GDM1 (cell line): Measurements from ENCODE around the gene CCNY.
A peak's percentile ranks its signal among the peaks of the same experiment; 100 is the strongest.

ENCODE experiments used
- DNase-seq: peaks from one replicate; lab custom pipeline; 2025; lab: John Stamatoyannopoulos, UW

The CCNY gene

DNA sequence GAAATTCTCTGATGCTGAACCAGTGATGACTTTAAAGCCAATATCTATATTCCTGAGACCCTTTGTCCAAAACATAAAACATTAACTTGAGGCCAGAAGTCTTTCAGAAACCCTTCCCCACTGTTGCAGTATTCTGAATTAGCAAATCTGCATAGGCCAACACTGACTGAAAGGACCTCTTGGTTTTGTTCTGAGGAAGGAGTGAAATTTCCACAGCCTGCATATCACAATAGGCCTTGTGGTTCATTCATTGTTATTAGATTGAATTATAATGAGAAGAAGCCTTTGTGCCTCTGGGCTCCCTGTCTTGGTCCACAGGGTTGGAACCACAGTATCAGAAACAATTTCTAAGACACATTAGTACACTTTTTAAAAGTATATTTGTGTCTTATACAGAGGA, 90.3 kb downstream of the CCNY start:
- DNase-seq = no peak

DNA sequence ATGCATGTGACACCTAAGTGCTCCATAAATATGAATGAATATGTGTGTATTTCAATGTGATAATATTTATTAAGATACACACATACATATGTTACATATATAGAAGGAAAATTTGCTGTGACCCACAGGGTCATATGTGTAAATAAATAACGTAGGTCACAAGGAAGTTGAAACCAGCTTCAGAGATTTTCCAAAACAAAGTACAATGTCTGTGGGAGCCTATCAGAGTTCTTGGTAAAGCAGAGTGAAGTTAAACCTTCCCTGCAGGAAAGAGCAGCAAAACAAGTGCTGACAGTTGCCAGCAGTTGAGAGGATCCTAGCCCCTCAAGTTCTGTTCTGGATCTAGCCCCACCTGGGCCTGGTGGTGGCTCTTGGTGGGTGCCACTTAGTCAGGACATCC, 91.2 kb downstream of the CCNY start:
- no peak for DNase-seq

DNA sequence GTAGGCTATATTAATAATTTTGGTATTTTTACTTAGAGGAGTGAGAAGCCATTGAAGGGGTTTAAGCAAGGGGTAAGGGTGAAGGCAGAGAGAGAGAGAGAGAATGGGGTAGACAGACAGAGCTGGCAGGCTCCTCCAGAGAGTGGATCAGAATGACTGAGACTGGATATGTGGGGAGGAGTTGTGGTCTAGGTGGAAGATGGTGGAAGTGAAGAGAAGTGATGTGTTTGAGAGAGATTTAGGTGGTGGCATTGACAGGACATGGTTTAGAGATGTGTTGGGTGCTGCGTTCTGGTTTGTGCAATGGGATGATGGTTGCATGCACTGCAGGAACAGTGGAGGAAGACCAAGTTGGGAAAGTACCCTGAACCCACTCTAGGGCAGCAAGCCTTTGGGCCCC, 92.2 kb downstream of the CCNY start:
- DNase-seq = no peak

DNA sequence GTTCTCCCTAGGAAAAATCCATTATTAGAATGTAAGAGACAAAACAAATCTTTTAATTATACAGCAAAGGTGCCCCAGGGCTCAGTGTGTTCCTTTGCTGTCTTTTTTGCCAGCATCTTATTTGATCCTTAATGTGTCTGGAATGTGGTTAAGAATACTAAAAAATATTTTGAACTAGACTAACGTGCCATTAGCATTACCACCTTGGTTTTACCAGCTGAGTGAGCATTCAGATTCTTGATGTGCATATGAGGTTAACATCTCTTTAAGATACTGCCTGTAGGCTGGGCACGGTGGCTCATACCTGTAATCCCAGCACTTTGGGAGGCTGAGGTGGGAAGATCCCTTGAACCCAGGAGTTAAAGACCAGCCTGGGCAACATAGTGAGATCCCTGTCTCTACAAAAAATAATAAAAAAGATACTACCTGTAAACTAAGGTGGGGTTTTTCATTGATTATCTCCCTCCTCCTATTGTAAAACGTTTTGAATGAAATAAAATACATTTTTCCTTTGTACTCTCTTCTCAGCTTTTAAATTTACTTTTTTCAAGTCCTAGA, 96.6 kb downstream of the CCNY start:
- no peak for DNase-seq

DNA sequence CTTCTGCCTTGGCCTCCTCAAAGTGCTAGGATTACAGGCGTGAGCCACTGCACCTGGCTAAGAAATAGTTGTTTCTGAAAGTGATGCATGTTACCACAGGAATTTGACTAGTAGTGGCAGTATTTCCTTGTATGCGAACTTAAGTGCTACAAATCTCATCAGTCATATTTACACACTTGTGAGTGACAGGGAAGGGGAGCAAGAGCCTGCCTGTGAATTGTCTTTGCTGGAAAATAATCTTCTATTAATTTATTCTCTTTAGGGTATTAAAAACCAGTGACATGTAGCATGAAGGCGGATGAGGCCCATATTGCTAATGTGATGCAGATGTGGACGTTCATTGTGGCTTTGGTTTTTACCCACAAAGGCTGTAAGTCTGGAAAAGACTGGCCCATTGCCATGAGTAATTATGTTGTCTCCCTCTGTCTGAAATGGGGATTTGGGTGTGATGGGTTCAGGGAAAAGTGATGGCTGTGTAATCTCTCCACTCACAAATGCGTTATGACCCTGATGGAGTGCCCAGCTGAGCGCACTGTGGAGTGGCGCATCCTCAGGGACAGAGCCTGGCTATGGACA, 97.6 kb downstream of the CCNY start:
- DNase-seq = no peak

DNA sequence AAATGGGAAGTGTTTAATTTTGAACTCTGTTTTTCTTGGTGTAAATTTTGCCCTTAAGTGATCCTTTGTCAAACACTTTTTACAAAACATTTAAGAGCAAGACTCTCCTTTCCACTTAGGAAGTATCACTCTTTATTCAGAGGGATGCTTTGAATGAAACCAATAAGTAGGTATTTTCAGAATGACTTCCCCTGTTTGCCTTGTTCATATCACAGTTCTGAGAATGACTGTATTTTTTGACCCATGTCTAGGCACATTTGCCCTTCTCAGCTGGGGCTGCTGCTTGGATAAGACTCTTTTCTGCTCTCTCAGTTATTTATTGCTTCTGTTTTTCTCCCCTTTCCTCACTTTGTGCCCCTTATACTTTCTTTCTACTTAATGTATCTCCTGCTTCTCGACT, 98.2 kb downstream of the CCNY start:
- DNase-seq = no peak

DNA sequence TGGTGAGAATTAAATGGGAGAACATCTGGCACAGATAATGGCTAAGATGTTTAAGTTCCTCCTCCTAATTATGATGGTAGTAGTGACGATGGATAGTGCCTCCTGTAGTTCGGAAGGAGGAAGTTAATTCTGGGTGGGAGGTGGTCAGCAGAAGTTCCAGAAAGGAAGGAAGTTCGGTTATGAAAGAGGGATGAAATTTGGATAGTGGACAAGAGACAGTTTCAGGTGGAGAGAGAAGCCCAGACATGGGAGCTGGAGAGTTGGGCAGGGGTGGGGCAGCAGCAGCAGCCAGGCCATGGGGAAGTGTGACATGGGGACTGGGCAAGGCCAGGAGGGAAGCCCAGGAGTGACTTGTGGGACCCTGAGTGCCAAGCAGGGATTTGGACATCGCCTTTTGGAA, 99.5 kb downstream of the CCNY start:
- no peak for DNase-seq

DNA sequence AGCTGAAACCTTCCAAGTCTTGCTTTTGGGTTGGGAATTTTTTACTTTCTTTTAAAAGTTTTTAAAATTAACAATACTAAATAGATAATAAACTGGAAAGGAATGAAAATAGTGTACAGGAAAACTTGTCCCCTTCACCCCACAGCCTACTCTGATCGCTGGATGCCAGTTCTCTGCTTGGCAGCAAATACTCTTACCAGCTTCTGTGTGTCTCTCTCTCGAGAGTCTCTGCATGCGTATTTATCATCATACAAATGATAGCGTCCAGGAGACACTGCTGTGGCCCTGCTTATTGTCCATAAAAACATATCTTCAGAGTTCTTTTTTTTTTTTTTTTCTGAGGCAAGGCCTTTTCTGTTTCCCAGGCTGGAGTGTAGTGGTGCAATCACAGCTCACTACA, 101.5 kb downstream of the CCNY start:
- DNase-seq = no peak

DNA sequence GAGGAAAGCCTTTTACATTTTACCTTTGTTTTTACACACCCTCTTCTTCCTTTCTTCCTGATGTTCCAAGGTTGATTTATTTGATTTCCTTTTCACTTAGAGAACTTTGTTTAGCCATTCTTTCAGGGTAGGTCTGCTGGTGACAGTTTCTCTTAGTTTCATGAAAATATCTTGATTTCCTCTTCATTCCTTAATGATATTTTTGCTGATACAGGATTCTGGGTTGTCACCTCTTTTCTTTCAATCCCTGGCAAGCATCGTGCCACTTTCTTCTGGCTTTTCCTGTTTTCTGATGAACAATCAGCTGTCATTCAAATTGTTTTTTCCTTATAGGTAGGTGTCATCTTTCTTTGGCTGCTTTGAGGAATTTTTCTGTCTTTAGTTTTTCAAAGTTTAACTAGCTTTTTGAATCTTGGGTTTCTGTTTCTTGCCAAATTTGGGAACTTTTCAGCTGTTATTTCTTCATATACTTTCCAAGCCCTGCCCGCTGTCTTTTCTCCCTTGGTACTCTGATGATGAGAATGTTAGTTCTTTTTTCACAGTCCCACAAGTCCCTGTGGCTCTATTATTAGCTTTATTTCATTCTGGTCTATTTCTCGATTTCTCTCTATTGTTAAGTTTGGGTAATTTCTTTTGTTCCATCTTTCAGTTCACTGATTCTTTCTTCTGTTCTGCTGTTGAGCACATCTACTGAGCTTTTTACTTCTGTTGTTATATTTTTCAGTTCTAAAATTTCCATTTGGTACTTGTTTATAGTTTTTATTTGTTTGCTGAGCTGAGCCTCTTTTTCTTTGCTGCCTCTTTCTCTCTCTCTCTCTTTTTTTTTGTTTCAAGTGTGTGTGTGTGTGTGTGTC, 102.6 kb downstream of the CCNY start:
- DNase-seq = no peak

DNA sequence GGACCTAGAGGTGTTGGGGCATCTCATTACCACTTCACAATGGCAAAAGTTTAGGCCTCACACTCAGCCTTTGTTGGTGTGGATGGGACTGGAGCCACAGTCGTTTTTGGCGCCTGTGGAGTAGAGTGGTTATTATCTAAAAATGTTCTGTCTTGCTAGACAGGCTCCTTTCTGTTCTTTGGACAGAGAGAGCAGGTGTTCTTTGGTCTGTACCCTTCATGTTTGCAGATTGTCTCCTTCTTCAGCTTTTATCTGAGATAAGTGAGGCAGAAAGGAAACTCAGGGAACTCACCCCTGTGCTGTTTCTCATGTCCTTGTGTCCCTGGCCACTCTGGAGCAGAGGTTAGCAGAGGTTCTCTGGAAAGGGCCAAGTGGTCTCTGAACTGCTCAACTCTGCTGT, 103.7 kb downstream of the CCNY start:
- DNase-seq = no peak

DNA sequence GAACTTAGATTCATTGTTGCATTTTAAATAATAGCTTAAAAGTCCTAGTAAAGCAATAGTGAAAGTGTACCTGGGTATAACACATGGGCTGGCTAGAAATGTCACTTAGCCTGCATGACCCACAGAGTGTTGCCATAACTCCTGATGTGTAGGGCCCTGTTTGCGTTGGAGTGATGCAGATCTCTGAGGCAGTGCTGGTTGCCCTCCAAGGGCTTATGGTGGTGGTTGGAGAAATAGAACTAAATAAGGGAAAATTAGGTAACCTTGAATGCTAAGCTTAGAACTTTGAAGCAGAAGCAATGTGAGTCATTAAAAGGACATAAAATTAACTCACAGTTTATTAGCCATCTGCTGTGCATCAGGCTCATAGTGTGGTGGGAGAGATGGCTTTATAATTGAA, 105.7 kb downstream of the CCNY start:
- no peak for DNase-seq

DNA sequence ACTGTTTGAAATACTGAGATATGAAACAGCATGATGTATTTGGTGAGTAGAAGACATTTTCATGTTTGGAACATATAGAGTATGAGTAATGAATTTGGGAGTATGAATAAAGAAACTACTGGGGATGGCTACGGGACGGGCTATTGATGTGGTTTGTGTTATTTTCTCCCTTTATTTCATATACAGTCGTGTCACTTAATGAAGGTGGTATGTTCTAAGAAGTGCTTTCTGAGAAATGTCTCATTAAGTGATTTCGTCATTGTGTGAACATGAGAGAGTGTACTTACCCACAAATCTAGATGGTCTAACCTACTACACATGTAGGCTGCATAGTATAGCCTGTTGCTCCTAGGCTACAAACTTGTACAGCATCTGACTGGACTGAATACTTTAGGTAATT, 106.3 kb downstream of the CCNY start:
- no peak for DNase-seq

DNA sequence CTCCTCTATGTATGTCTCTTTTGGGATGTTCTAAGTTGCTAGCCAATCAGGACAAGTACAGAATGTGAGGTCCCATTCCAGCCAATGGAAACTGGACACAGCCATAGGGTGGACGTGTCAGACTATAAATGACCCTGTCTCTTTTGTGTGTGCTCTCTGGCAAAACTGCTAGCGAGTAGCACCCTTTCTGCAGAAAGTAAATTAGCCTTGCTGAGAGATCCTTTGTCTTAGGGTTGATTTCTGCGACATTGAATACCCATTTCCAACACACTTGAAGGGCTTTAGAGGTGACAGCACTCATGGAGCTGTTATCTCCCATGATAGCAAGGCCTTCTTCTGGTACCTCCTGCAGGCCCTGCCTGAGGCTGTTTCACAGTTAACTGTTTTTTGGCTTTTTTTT, 107.5 kb downstream of the CCNY start:
- no peak for DNase-seq

DNA sequence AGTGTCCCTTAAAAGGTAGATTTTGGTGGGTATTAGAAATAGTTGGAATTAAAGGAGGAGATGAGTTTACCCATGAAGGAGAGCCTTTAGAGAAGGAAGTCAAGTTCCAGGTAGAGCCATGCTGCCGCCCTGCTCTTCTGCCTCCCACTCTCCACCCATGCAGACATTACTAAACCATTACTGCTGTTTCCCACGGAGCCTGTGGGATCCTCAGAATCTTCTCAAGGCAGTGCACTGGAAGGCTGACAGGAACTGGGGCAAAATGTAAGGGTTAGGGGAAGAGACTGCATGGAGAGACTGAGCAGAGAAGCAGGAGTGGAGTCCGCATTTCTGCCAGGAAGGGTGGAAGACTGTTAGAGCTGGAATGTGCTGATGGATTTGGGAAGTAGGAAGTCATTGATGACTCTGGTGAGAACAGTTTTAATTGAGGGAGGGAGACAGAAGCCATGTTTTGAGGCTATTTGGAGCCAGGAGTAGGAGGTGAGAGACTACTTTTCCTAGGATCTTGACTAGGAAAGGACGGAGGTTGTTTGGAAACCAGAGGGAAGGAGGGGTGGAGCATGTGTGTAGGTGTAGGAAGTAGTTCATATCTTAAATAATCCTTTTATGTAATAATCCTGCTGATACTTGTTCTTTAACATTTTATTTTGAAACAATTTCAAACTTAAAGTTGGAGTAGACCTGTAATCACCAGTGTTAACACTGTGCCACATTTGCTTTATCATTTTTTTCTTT, 109.0 kb downstream of the CCNY start:
- DNase-seq = no peak

DNA sequence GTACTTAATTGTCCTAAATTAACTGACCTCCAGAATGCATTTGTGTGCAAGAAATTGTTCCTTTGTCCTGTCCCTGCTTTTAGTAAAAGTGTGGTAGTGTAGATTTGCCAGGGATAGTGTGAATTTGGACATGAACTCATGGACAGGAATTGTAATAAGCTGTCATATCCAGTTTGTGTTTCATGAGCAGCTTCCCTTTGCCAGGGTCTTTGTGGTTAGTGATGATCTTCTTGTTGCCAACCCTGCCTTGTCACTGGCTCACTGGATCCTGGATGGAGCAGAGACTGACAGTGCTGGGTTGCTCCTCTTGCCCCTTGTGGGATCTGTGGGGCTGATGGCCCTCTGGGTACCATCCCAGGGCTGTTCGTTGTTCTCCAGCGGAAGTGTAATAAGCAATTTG, 110.1 kb downstream of the CCNY start:
- no peak for DNase-seq

DNA sequence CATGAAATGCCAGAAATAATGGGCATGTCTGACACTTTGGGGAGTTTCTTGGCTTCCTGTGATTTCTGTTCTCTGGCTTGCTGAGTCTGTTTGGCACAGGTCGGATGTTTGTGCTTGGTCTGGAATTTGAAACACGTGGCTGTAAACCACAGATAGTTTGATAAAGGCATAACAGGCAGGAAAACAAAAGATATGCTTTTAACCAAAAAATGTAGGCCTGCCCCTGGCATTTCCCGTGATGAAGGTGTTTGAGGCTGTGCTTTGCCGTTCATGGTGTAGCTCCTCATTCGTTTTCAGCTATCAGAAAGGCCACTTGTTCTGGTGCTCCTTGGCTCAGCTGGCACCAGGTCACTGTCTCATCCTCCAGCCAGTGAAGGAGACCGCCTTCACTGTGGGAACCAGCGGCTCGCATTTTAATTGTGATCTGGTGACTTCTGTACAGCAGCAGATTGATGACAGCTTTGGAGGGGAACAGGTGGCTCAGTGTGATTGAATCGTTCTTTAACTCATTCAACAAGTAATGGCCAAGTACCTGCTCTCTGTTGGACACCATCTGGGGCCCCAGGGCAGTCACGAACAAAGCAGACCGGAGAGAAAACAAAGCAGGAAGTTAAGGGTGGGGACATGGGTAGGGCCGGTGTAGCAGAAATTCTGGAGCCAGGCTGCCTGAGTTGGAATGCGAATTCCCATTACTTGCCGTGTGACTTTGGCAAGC, 111.5 kb downstream of the CCNY start:
- DNase-seq = no peak

DNA sequence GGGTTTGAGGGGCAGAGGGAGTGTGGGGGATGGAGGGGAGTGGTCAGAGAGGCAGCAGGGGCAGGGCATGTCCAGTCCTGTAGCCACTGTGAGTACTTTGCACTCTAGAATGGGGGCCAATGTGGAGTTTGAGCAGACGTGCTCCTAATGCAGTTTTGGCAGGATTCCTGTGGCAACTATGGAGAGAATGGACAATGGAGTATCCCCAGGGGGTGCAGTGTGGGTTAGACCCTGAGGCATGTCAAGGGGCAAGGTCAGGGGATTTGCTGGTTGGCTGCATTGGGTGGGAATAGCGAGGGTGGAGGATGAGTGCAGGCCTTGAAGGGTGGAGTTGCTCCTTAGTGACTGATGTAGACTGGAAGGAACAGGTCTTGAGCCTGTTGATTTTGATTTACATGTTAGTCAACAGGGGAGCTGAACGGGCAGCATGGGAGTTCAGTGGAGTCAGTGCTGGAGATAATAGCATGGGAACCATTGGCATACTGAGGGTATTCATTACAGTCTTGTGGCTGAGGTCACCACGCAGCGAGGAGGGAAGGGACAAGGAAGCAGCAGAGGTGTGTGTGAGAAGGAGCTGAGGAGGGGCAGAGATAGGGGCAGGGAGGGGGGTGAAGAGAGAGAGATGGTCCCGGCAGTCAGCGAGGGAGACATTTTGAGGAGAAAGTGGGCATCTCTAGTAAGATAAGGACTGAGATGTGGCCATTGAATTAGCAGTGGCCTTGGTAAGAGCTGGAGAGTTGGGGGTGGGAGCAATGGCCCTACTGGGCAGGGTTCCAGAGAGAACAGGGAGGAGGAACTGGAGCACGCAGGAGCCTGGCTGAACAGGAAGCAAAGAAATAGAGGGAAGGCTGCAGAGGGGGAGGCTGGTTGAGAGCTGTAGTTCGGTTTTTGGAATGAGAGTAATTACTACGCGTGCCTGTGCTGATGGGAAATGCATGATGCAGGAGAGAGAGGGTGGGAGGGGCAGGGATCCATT, 112.7 kb downstream of the CCNY start:
- DNase-seq = peak; percentile 37

DNA sequence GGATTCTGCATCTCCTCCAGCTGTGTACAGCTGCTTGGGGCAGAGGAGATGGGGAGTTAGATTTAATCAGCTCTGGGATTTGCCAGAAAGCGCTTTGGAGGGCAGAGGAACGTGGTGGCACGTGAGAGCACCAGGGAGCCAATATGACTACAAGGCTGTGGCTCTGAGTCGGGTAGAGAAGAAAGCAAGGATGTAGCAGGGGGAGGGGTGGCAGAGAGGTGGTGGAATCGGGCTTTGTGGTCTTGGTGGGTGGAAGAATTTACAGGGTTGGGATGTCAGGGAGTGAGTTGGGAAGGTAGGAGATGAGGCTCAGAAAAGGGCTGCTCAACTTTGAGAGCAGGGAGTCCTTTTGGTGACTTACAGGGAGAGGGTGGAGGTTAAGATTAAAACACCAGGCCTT, 113.6 kb downstream of the CCNY start:
- no peak for DNase-seq

DNA sequence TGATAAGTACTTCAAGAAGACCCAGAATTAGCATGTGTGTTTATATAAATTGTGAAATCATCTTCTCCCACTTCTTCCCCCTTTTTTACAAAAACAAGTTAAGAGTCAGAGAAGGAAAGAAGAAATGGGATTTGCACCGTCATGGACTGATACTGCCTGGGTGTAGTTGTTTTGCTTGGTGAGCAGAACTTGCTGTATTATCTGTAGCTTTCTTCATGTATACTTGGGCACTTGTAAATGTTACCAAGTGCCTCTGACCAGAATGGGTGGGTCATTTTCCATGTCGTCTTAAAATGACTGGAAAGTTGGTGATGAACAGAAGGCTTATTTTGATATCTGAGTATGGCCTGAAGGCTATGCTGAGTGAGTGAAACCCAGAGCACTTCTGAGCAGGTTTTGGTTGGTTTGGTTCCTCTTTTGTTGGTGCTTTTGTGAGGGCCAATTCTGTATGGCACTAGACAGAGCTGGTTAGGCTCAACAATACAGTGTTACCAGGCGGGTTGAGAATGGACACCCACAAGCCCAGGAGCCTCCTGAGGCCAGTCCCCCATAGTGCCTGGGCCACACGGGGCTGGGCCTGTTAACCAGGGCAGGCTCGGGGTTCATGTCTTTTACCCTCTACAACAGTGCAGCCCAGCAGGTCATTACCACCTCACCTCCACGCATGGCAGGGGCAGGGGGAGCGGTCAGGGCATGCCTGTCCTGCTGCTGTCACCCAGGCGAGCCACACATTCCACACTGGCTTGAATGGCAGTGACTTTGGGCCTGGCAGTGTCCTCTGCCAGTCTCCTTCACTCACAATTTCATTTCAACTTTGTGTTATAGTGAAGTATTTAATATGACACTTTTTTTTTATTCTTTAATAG, 115.1 kb downstream of the CCNY start:
- DNase-seq = peak; percentile 31

DNA sequence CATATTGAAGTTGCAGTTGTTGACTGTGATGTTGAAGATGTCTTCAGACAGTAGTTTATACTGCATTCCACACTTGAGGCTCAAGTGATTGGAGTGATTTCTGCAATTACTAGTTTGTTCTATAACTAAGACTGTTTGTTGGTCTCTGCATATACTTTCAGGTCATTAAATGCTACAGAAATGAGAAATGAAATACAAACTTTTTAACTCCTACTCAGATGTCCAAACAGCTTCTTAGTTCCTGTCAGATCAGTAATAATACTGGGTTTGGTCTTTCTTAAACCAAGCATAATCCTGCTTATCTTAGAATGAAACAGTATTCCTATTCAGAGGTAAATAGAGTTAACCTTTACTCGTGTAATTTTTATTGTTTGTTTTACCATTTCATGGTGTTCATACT, 115.9 kb downstream of the CCNY start:
- DNase-seq = no peak
